Limb (tissue), 2 donors: ENCODE data around the gene DTNB.
"Not testable (repeated sequence)": the region's sequence is repeated elsewhere in the genome, so short reads cannot be mapped to it uniquely, and the experiment has no call there.

Experiments
- DNase-seq, 2 donors: peaks; one replicate each; pipeline ENCODE4 v3.0.0-alpha.2; 2016; ENCODE audit errors: extremely low spot score in 2 of 2

DTNB gene

GRCh38 chr2:25673300-25674076 is at the start of gene DTNB:
DTNB (minus strand) TSS chr2:25673577; CDS start chr2:25652660, 20,917 bp downstream.
- DNase-seq, result peak; percentile 75 to 91

- DNase-seq, result no peak
Observed at GRCh38 chr2:25722224-25722623, 48.8 kb upstream of the DTNB start.

GRCh38 chr2:25720575-25720974 is 47.2 kb upstream of the DTNB start:
- DNase-seq, result no peak

DNA sequence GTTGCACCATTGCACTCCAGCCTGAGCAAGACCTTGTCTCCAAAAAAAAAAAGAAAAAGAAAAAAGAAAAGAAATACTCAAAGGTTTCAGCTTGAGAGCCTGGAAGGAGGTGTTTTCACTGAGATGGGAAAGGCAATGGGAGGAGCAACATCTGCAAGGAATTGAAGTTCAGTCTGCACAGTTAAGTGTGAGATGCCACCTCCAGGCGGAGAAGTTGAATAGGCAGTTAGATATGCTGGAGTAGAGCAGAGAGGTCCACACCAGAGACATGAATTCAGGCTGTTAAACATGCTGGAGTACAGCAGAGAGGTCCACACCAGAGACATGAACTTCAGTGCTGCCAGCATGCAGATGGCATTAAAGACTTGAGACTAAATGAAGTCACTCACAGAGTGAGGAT is 41.4 kb upstream of the DTNB start:
- DNase-seq, result no peak

- no peak for DNase-seq
Observed at GRCh38 chr2:25712455-25712854, 39.1 kb upstream of the DTNB start.

DNA sequence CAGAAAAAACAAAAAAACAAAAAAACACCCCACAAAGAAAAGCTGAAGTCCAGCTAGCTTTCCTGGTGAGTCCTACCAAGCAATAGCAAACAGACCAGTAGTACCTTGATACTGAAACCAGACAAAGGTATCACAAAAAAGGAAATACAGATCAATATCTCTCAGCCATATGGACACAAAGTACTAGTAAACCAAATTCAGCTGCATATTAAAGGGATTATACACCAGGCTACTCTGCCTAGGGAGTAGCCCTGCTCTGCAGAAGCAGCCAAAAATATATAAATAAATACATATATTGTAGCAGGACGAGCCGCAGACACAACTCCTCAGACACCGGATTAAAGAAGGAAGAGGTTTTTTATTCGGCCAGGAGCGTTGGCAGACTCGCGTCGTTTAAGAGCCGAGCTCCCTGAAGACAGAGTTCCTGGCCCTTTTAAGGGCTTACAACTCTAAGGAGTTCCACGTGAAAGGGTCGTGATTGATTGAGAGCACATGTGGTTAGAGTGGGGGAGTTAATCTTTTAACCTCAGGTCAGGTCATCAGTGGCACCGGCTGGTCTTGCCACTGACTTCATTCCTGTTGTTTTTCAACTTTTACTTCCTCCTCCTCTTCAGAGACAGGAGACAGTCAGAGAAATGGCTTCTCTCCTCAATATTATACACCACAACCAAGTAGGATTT is 38.4 kb upstream of the DTNB start:
- DNase-seq, result no peak

GRCh38 chr2:25710750-25711149 is 37.4 kb upstream of the DTNB start:
- no peak for DNase-seq

DNA sequence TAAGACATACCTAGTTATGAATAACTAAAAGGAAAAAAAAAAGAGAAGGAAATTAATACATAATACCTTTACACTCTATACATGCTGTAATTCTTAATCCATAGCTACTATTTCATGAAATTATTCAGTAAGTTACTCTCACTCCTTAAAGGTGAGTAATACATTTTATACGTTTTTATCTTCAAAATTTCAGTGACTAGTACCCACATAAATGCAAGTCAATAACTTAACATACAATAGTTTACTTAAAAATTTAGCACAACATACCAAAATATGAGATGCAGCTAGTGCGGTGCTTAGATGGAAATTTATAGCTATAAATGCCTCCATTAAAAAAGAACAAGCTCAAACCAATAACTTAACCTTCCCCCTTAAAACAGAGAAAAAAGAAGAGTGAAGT is 36.0 kb upstream of the DTNB start:
- DNase-seq, result no peak

GRCh38 chr2:25707927-25708590 is 34.7 kb upstream of the DTNB start:
- DNase-seq, result no peak

- not testable (repeated sequence) for DNase-seq
Observed at GRCh38 chr2:25705575-25705974, 32.2 kb upstream of the DTNB start.

- no peak for DNase-seq
Observed at GRCh38 chr2:25701801-25702200, 28.4 kb upstream of the DTNB start.

GRCh38 chr2:25700221-25700660 is 26.9 kb upstream of the DTNB start:
- DNase-seq, result no peak

- no peak for DNase-seq
Observed at GRCh38 chr2:25699216-25699615, 25.8 kb upstream of the DTNB start.

DNA sequence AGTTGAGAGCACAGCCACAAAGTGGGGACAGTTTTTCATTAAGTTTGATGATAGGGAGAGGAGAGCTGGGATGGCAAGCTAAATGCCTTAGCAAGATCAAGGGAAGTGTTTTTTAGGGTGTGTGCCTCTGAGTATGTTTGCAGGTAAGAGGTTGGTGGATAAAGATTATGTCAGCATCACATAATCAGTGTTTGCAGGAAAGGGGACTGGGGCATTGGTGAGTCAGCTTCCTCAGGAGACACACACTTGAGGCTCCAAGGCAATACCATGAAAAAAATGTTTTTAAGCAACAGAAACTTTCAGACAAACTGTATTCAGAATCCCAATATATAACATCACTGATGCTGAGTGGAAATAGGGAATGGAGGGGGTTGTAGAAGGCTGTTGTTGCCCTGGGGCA is 25.4 kb upstream of the DTNB start:
- DNase-seq, result no peak

DNA sequence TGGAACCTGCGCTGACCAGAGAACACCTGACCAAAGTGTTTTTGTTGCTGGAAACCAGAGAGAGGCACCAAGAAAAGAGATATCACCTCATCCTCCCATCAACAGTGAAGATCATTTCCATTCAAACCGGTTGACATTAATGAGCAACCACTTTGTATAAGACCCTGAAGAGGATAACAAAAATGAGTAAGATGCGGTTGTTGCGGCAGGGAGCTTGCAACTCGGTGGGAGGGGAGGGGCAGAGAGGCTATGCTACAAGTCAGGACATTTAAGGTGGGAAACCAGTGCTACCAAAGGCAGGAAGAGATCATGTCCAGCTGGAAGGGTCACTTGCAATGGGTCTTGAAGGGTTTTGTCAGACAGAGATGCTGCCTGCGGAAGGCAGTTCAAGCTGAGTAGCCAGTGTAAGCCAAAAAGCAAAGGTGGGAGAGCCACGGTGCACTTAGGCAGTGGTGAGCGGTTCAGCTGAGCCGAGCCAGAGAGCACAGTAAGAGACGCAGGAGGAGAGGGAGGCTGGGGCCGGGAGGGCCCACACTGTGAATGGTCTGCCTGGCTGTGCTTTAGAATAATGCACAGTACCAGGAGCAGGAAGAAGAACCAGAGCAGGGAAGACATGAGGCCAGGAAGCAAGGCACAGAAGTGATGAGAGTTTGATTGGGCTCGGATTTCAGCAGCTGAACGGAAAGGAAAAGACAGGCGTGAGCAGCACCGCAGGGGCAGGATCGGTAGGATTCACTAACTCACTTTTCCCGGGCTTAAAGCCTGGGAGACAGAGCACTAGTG is 24.4 kb upstream of the DTNB start:
- peak in 1 of 2 donors; percentile 37 for DNase-seq

DNA sequence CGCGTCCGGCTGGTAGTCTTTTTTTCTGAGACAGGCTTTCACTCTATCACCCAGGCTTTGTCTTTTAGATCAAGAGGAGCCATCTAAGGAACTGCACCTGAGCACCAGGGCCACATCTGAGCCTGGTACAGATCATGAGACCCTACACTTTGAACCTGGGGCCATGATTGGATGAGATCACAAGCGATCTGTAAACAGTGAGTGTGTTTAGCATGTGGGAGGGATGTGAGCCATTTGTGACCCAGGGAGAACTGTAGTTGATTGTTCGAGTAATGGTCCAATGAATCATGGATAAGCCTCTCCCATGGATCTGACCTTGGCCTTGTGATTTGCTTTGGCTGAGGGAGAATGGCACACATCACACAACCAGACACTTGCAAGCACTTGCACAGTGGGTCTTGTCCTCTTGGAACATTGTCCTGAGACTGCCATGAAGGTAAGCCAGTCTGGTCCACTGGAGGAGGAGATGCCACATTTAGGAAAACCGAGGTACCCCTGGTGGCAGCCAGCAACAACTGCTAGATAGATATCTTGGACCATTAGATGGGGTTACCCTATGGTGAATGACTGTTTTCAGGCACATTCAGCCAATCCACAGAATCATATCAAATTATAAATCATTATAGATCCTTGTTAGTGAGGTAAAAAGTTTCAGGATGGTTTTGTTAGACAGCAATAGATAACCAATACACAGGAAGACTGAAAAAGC is 19.5 kb upstream of the DTNB start:
- DNase-seq, result no peak

GRCh38 chr2:25692143-25692542 is 18.8 kb upstream of the DTNB start:
- no peak for DNase-seq

DNA sequence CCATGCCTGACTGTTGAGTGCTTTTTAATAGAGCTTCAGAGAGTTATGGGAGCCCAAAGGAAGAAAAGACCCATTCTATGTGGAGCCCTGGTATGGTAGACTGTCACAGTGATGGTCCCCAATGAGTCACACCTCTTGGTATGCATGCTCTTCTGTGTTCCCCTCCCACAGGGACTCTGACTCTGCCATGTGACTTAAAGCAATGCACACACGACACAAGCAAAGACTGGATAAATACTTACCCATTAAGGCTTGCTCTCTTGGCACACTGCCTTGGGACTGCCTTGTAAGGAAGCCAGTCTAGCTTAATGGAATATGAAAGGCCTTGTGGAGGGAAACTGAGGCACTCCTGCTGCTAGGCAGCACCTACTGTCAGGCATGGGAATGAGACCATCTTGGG is 16.7 kb upstream of the DTNB start:
- DNase-seq, result no peak

- DNase-seq, result no peak
Observed at GRCh38 chr2:25688236-25688635, 14.9 kb upstream of the DTNB start.

DNA sequence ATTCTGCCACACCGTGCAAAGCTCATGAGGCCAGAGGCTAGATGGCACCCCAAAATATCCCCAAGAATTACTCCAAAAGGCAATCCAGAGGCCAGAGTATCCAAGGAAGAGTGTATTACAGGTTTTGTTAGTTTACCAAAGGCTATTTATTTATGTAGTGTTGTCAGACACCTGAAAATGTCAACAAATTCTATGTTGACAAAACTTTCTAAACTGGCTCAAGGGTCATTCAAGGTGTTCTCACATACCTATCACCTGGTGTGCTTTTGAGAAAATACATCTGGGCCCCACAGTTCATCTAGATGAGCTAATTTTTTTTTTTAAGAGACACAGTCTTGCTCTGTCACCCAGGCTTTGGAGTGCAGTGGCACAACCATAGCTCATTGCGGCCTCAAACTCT is 12.4 kb upstream of the DTNB start:
- DNase-seq, result no peak
